ENCODE measurements around the gene AK5. TPM values are rescaled to one million over a fixed set of nuclear protein-coding genes. Genes with fewer than 3 reads are reported as not detected.

Gene AK5
- total and polyA plus RNA-seq, 3 donors from 2014 or later = 28.0 to 40.4 (median 28.7) TPM

- no peaks in the 10 kb centered on the region for H3K4me1 ChIP-seq
- no peak overlapping the region for H3K27ac ChIP-seq
- no peaks in the 10 kb centered on the region for H3K9me3 ChIP-seq
- no peak for DNase-seq
- no peaks in the 10 kb centered on the region for H3K36me3 ChIP-seq (ENCODE audit: low read depth, missing control alignments)
- no peaks in the 10 kb centered on the region for H3K27me3 ChIP-seq
- TF ChIP-seq CTCF (IDR thresholded peaks at IDR 0.05) (no peak), POLR2A (IDR thresholded peaks at IDR 0.05) (no peak)
- intact Hi-C loops (cut with DNase I; ENCODE audit: low total_unique reads) = no loop called here
- WGBS, 2 donors = 73 to 83% methylated on average over 5 of the region's 5 CpGs
- no peak overlapping the region for H3K4me3 ChIP-seq
Measured at GRCh38 chr1:77275194-77275593, 6.6 kb upstream of the AK5 start.

DNA sequence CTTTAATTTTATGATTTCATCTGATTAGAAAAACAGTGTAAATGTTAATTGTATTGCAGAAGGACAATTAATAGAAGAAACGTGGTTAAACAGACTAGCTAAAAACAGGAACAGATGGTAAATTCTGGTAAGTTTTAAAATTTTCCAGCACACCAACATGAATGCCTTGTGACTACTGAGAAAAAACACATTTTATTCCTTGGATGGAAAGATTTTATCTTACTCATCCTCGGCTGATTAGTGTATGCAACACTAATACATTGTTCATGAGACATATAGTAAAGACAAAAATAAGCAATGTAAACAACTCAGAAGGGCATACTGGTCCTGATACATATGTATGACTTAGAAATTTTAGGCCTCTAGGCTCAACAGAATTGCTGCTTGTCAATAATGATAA, 4.9 kb upstream of the AK5 start:
- H3K4me1 ChIP-seq = no peaks in the 10 kb centered on the region
- intact Hi-C loops (cut with DNase I; ENCODE audit: low total_unique reads) = no loop called here
- H3K27ac ChIP-seq = no peak overlapping the region
- TF ChIP-seq CTCF (IDR thresholded peaks at IDR 0.05) = no peak
- no peak for TF ChIP-seq POLR2A (IDR thresholded peaks at IDR 0.05)
- no peaks in the 10 kb centered on the region for H3K9me3 ChIP-seq
- DNase-seq = no peak
- no peaks in the 10 kb centered on the region for H3K36me3 ChIP-seq (ENCODE audit: low read depth, missing control alignments)
- H3K4me3 ChIP-seq = no peak overlapping the region
- WGBS, 2 donors = 62 to 80% methylated on average over 2 of the region's 2 CpGs
- H3K27me3 ChIP-seq = no peaks in the 10 kb centered on the region

DNA sequence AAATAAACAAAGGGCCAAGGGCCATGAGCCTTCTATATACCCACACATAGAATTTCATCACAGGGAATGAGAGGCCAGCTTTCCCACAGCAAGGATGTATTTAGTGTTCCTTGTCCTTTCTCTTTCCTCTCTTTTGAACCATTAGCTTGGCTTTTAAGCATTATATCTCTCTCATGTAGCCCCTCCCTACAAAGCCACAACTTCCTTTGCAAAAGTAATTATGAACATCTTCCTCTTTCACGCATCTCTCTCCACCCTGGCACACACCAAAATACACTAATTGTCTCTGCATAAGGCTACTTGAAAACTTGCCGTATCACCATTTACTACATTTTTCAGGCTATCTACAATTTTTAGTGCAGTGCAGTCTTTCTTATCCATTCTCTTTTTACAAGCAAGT, 1.9 kb upstream of the AK5 start:
- H3K36me3 ChIP-seq (ENCODE audit: low read depth, missing control alignments) = no peaks in the 10 kb centered on the region
- H3K9me3 ChIP-seq = no peaks in the 10 kb centered on the region
- intact Hi-C loops (cut with DNase I; ENCODE audit: low total_unique reads) = no loop called here
- H3K27ac ChIP-seq = no peak overlapping the region
- no peak for DNase-seq
- H3K27me3 ChIP-seq = no peaks in the 10 kb centered on the region
- H3K4me3 ChIP-seq = no peak overlapping the region
- H3K4me1 ChIP-seq = peaks cover 10% of the 10 kb centered on the region
- TF ChIP-seq POLR2A (IDR thresholded peaks at IDR 0.05) (no peak), CTCF (IDR thresholded peaks at IDR 0.05) (no peak)
- WGBS, 2 donors = 56 to 67% methylated on average over 2 of the region's 2 CpGs

- Histone ChIP-seq H3K27ac (no peak overlapping the region), H3K4me1 (peaks cover 10% of the 10 kb centered on the region), H3K9me3 (no peaks in the 10 kb centered on the region), H3K36me3 (ENCODE audit: low read depth, missing control alignments) (no peaks in the 10 kb centered on the region), H3K4me3 (peak overlapping the region in 1 of 2 donors; percentile 67), H3K27me3 (no peaks in the 10 kb centered on the region)
- no peak for TF ChIP-seq CTCF (IDR thresholded peaks at IDR 0.05)
- no peak for TF ChIP-seq POLR2A (IDR thresholded peaks at IDR 0.05)
- intact Hi-C loops (cut with DNase I; ENCODE audit: low total_unique reads) = no loop called here
- DNase-seq = no peak
- 61 to 72% methylated on average over 4 of the region's 4 CpGs for WGBS, 2 donors
Measured at GRCh38 chr1:77280962-77281361, 857 bp upstream of the AK5 start.

- Histone ChIP-seq H3K27ac (no peak overlapping the region), H3K4me3 (peak overlapping the region; percentile 54 to 67), H3K9me3 (no peaks in the 10 kb centered on the region), H3K4me1 (peaks cover 10% of the 10 kb centered on the region), H3K27me3 (no peaks in the 10 kb centered on the region), H3K36me3 (ENCODE audit: low read depth, missing control alignments) (no peaks in the 10 kb centered on the region)
- intact Hi-C loops (cut with DNase I; ENCODE audit: low total_unique reads) = no loop called here
- TF ChIP-seq CTCF (IDR thresholded peaks at IDR 0.05) (no peak), POLR2A (IDR thresholded peaks at IDR 0.05) (no peak)
- no peak for DNase-seq
- 0 to 1% methylated on average over 4 to 17 of the region's 47 CpGs for WGBS, 2 donors
Measured at GRCh38 chr1:77282187-77282865, 507 bp downstream of the AK5 start.
